Thoracic aorta (tissue), 2 donors: ENCODE results near the gene TANGO2. TPM values are rescaled to one million over a fixed set of nuclear protein-coding genes. Genes with fewer than 3 reads are reported as not detected.

Source experiments
- ATAC-seq: fragments of 150-250 bp; one replicate; pipeline ENCODE4 v1.8.0; 2017; ENCODE audit warnings: low read depth; ENCODE audit not compliant: insufficient number of reproducible peaks, low FRiP score
- DNase-seq: peaks from one replicate; pipeline ENCODE4 v3.0.0-alpha.2; 2020; ENCODE audit warnings: low spot score
- H3K27ac ChIP-seq, 2 donors: fragments of 200-600 bp; sonication (generic); 1 replicate in 1 of 2; 2 replicates in 1 of 2; pipeline ENCODE4 v1.5.1; 2016; ENCODE audit warnings: mild to moderate bottlenecking in 2 of 2, moderate library complexity in 2 of 2
- H3K27me3 ChIP-seq: fragments of 200-600 bp; sonication (generic); replicated peaks from 2 replicates; pipeline ENCODE4 v1.6.0; 2016; ENCODE audit warnings: mild to moderate bottlenecking; ENCODE audit not compliant: insufficient read depth
- H3K36me3 ChIP-seq: fragments of 200-600 bp; sonication (generic); one replicate; pipeline ENCODE4 v1.5.1; 2016
- H3K4me1 ChIP-seq, 2 donors: fragments of 200-600 bp; sonication (generic); 1 replicate in 1 of 2; 2 replicates in 1 of 2; pipeline versions ENCODE4 v1.5.1 to v1.6.0; 2016; ENCODE audit warnings: low read depth in 2 of 2, mild to moderate bottlenecking in 1 of 2; ENCODE audit not compliant: control insufficient read depth in 1 of 2
- H3K4me3 ChIP-seq: fragments of 200-600 bp; sonication (generic); 2 replicates; pipeline ENCODE4 v1.5.1; 2016; ENCODE audit warnings: mild to moderate bottlenecking
- H3K9me3 ChIP-seq: fragments of 200-600 bp; sonication (generic); 2 replicates; pipeline ENCODE4 v1.5.1; 2016
- total RNA-seq, 2 donors: library from RNA; depleted of rRNA; stranded (reverse); fragments of >200 nt; gene quantifications; one replicate each; pipeline versions ENCODE4 v1.1.0 to v1.2.3, GENCODE V29; 2016
- TF ChIP-seq, protein P1 (sequence below): fragments of 200-600 bp; sonication (generic); IDR thresholded peaks from one replicate; pipeline ENCODE4 v1.5.1; 2019; ENCODE audit warnings: antibody characterized with exemption

TANGO2 gene
- total RNA-seq, 2 donors from 2014 or later = 48.7 to 109 TPM

DNA sequence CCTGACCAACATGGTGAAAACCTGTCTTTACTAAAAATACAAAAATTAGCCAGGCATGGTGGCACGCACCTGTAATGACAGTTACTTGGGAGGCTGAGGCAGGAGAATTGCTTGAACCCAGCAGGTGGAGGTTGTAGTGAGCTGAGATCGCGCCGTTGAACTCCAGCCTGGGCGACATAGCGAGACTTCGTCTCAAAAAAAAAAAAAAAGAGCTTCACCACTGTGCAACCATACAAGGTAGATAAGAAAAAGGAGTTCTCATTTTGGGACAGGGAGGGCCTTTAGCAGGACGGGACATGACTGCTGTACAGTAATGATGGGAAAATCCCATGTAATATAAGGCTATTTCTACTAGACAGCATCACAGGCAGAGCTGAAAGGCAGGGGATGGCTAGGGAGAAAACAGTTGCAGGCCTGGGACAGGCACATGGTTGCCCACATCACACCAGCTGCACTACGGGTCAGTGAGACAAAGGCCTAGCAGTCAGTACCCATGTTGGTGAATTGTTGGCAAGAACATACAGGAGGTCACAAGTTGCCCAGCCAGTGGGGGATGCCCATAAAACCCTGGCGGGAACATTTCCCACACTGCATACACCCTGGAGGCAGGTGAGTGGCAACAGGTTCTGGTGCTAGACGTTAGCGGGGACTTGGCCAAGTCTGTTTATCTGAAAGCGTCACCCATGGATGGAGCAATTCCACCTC is 5.4 kb downstream of the TANGO2 start:
- no peak for ATAC-seq

DNA sequence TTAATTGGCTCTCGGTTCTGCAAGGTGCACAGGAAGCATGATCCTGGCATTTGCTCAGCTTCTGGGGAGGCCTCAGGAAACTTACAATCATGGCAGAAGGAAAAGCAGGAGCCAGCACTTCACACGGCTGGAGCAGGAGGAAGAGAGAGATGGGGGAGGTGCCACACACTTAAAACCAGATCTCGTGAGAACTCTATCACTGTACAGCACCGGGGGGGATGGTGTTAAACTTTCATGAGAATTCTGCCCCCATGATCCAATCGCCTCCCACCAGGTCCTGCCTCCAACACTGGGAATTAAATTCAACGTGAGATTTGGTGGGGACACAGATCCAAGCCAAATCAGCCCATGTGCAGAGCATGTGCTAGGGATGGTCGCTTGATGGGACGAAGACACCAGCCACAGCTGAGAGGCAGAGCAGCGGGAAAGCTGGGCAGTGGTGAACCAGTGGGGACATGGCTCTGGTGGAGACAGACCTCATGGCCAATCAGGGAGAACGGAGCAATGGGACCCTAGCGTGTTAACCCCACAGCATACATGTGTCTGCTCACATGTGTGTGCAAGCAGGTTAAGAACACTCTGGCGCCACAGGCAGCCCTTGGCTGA is 6.2 kb downstream of the TANGO2 start:
- H3K4me1 ChIP-seq = peaks cover 30% of the 10 kb centered on the region in 2 donors
- H3K36me3 ChIP-seq = peaks cover 4% of the 10 kb centered on the region
- TF ChIP-seq, protein P1, sequence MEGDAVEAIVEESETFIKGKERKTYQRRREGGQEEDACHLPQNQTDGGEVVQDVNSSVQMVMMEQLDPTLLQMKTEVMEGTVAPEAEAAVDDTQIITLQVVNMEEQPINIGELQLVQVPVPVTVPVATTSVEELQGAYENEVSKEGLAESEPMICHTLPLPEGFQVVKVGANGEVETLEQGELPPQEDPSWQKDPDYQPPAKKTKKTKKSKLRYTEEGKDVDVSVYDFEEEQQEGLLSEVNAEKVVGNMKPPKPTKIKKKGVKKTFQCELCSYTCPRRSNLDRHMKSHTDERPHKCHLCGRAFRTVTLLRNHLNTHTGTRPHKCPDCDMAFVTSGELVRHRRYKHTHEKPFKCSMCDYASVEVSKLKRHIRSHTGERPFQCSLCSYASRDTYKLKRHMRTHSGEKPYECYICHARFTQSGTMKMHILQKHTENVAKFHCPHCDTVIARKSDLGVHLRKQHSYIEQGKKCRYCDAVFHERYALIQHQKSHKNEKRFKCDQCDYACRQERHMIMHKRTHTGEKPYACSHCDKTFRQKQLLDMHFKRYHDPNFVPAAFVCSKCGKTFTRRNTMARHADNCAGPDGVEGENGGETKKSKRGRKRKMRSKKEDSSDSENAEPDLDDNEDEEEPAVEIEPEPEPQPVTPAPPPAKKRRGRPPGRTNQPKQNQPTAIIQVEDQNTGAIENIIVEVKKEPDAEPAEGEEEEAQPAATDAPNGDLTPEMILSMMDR = no peak
- ATAC-seq (no peak), DNase-seq (no peak)
- no peak overlapping the region for H3K4me3 ChIP-seq
- H3K27ac ChIP-seq = no peak overlapping the region
- no peaks in the 10 kb centered on the region for H3K27me3 ChIP-seq
- H3K9me3 ChIP-seq = no peaks in the 10 kb centered on the region

More for the DNA sequence above, 5.4 kb downstream of the TANGO2 start:
- Histone ChIP-seq H3K27ac (no peak overlapping the region), H3K36me3 (no peaks in the 10 kb centered on the region), H3K9me3 (no peaks in the 10 kb centered on the region), H3K27me3 (no peaks in the 10 kb centered on the region), H3K4me3 (no peak overlapping the region), H3K4me1 (peaks cover 32 to 35% of the 10 kb centered on the region in 2 donors)
- no peak for DNase-seq
- TF ChIP-seq, protein P1 = no peak

DNA sequence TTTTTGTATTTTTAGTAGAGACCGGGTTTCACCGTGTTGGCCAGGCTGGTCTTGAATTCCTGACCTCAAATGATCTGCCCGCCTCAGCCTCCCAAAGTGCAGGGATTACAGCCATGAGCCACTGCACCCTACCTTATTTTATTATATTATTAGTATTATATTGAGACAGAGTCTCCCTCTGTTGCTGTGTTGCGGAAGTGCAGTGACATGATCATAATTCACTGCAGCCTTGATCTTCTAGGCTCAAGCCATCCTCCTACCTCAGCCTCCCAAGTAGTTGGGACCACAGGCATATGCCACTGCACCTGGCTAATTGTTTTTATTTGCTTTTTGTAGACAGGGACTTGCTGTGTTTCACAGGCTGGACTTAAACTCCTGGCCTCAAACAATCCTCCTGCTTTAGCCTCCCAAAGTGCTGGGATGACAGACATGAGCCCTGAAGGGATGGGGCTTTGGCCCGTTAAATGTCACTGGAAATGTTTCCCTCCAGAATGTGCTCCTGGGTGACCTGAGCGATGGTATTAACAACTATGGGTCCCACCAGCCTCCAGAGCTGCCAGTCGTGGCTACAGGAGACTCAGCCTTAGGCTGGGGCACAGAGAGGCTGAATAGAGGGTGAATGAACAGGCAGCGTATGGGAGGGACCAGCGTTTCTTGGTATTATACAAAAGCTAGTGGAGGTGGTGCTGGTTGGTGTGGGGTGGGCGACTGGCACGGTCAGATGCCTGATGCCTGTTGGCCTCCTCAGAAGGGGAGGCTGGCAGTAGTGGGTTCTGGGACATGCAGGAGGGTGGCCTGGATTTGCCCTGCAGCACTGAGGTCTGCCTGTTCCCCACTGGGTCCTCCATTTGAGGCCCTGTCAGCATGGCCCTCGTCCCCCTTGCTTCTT is 7.3 kb downstream of the TANGO2 start:
- no peaks in the 10 kb centered on the region for H3K27me3 ChIP-seq
- no peak for ATAC-seq

DNA sequence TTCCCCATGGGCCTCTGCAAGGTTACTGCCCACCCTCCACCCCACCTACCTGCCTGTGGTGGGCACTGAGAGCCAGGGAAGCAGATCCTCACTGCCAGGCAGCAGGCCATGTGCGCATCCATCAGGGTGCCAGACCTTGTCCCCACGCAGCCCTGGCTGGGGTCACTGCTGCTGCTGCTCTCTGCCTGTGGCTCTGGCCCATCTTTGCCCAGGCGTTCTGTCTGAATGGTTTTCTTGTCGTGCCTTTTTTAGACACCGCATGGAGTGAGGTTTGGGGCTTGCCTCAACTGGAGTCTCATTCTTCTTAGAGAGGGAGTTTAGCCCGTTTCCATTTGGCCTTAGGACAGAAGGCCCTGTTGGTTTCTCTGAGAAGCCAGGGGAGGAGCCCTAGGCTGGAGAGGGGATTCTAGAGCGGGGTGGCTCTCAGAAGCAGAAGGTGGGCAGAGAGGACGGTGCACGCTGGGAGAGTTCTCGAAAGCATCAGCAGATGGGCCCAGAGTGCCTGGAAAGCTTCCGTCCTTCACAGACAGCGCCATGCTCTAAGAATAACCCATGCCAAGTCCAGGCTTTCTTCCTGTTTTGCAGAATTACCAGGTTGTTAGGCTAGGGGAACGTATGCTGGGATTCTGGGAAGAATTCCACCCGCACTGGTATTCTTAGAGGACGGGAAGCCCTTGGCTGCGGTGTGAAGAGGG is 8.1 kb downstream of the TANGO2 start:
- DNase-seq (no peak), ATAC-seq (no peak)
- Histone ChIP-seq H3K4me3 (no peak overlapping the region), H3K36me3 (peaks cover 4% of the 10 kb centered on the region), H3K4me1 (peaks cover 24 to 36% of the 10 kb centered on the region in 2 donors), H3K27me3 (no peaks in the 10 kb centered on the region), H3K27ac (peak overlapping the region in 1 of 2 donors; percentile 3), H3K9me3 (no peaks in the 10 kb centered on the region)
- TF ChIP-seq, protein P1 = no peak

More for the DNA sequence above, 7.3 kb downstream of the TANGO2 start:
- Histone ChIP-seq H3K36me3 (peaks cover 4% of the 10 kb centered on the region), H3K27ac (no peak overlapping the region), H3K4me3 (no peak overlapping the region), H3K4me1 (peaks cover 25 to 30% of the 10 kb centered on the region in 2 donors), H3K9me3 (no peaks in the 10 kb centered on the region)
- no peak for DNase-seq
- TF ChIP-seq, protein P1 = no peak
